T-helper 2 cell treated with Interferon-gamma antibody and Interleukin-4, amounts not matched to agents 5 μg/mL and 100 μg/mL, for 36 hours (primary cell): ENCODE data around the gene HECW1.
"Not testable (repeated sequence)": the region's sequence is repeated elsewhere in the genome, so short reads cannot be mapped to it uniquely, and the experiment has no call there.

ENCODE experiments used
- DNase-seq: peaks from one replicate; pipeline ENCODE4 v3.0.0; 2021; ENCODE audit warnings: low spot score
- H3K27ac Mint-ChIP-seq: one replicate; pipeline ENCODE4 v1.8.0; 2021; ENCODE audit warnings: mild to moderate bottlenecking, mixed read lengths
- H3K27me3 Mint-ChIP-seq: one replicate; pipeline ENCODE4 v1.8.0; 2021; ENCODE audit warnings: low read depth, mixed read lengths
- H3K36me3 Mint-ChIP-seq: one replicate; pipeline ENCODE4 v1.8.0; 2021; ENCODE audit warnings: low read depth, mixed read lengths
- H3K4me1 Mint-ChIP-seq: one replicate; pipeline ENCODE4 v1.8.0; 2021; ENCODE audit warnings: low read depth, mixed read lengths
- H3K4me3 Mint-ChIP-seq: one replicate; pipeline ENCODE4 v1.8.0; 2022; ENCODE audit warnings: mild to moderate bottlenecking, moderate library complexity, mixed read lengths
- H3K9me3 Mint-ChIP-seq: one replicate; pipeline ENCODE4 v1.8.0; 2021; ENCODE audit warnings: mixed read lengths

The HECW1 gene

DNA sequence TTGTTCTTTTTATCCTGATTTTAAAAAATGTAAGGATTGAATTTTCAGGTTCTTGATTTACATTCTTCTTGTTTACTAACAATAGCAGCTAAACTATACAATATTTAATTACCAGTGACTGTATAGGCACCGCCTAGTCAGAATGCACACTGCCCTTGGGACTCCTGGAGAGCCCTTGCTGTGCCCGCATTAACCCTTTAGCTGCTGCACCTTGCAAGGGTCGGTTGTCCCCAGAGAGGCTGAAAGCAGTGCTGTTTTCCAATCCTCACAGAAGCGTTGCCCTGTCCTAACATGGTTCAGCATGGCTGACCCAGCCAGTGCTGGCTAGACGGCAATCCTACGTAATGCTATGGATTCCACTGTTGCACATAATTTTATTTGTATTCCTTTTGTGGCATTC lies 102.6 kb downstream of the HECW1 start:
- no peak overlapping the region for H3K4me3 Mint-ChIP-seq
- peaks cover 6% of the 10 kb centered on the region for H3K27me3 Mint-ChIP-seq
- no peak for DNase-seq
- no peaks in the 10 kb centered on the region for H3K4me1 Mint-ChIP-seq
- H3K36me3 Mint-ChIP-seq = no peaks in the 10 kb centered on the region
- no peaks in the 10 kb centered on the region for H3K9me3 Mint-ChIP-seq
- no peak overlapping the region for H3K27ac Mint-ChIP-seq

DNA sequence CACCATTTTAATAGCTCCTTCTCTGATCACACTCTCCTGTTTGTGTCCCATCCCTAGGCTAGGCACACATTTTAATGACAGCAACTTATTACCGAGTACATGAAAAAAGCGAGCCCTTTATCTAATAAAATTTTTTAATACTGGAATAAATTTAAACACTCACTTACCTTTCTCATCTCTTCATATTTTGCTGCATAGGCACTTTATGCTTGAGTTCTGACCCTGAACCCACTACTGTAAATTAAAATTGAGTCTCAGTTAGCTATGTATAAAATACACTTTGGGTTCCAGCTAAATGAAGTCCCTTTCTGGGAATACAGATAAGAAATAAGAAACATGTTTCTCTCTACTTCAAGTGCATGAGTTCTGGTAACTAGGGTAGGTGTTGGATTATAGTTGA lies 104.6 kb downstream of the HECW1 start:
- H3K27ac Mint-ChIP-seq = no peak overlapping the region
- H3K4me1 Mint-ChIP-seq = no peaks in the 10 kb centered on the region
- H3K9me3 Mint-ChIP-seq = no peaks in the 10 kb centered on the region
- peaks cover 6% of the 10 kb centered on the region for H3K27me3 Mint-ChIP-seq
- DNase-seq = no peak
- H3K4me3 Mint-ChIP-seq = no peak overlapping the region
- H3K36me3 Mint-ChIP-seq = no peaks in the 10 kb centered on the region

DNA sequence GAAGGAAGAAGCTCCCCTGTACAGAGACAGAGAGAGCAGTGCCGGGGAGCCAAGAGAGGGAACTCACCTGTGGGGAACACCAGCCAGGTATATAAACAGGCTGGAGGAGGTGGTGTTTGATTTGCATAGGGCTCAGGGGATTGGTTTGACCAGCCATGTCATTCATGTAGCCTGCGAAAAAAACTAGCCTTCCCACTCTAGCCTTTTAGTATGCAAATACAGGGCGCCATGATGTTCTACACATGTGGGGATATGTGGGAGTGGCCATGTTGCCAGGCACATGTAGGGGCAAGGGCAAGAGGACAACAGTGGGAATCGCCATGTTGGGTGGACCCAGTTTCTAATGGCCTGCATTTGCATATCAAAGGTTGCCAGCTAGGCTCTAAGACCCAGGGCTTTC lies 106.5 kb downstream of the HECW1 start:
- not testable (repeated sequence) for DNase-seq, H3K4me3 Mint-ChIP-seq, H3K9me3 Mint-ChIP-seq, H3K4me1 Mint-ChIP-seq, H3K27me3 Mint-ChIP-seq, H3K27ac Mint-ChIP-seq, H3K36me3 Mint-ChIP-seq

DNA sequence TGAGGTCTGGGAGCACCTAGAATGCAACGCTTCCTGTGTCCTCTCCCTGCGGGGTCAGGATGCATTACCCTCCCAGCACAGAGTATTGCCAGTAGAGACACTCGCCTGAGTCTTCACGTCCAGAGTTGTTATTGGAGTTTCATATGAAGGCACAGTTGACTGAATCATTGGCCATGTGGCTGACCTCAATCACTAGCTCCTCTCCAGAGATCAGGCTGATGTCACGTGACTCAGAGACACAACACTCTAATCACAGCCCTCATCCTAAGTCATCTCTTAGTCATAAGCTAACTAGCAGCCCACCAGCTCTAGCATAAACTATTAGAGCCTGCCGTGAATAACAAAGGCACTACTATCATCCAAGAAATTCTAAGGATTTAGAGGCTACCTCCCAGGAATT lies 107.8 kb downstream of the HECW1 start:
- Mint-ChIP-seq H3K4me3 (no peak overlapping the region), H3K27ac (no peak overlapping the region), H3K4me1 (no peaks in the 10 kb centered on the region), H3K9me3 (no peaks in the 10 kb centered on the region), H3K36me3 (no peaks in the 10 kb centered on the region), H3K27me3 (peaks cover 4% of the 10 kb centered on the region)
- no peak for DNase-seq

DNA sequence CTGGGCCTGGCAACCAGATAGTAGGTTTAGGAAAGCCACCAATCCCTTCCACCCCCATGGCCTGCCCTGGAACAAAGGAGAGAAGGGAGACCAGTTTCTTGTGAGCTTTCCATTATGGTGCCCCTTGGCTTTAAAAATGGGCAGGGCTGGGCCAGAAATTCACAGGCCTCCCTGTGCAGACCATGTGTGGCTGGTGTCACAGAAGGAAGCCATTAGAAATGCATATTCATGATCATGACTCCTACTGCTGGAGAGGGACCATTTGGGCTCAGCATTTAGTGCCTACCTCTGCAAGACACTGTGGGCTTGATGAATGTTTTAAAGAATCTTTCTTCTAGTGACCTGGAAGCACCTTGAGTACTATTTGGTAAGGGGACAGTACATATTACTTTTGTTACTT lies 108.3 kb downstream of the HECW1 start:
- Mint-ChIP-seq H3K9me3 (no peaks in the 10 kb centered on the region), H3K27ac (no peak overlapping the region)

DNA sequence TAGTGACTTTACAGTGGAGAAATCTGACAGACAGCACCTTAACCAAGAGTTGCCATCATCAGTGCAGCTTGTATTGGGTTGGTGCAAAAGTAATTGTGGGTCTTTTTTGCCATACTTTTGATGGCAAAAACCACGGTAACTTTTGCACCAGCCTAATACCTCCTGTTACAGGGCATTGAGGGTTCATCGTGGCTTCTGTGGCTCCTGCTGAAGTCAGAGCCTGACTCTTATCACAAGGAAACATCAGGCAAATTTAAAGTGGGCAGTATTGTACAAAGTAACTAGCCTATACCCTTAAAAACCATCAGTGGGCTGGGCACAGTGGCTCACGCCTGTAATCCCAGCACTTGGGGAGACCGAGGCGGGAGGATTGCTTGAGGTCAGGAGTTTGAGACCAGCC lies 117.4 kb downstream of the HECW1 start:
- Mint-ChIP-seq H3K27ac (no peak overlapping the region), H3K36me3 (no peaks in the 10 kb centered on the region), H3K4me1 (no peaks in the 10 kb centered on the region), H3K27me3 (peaks cover 14% of the 10 kb centered on the region), H3K9me3 (no peaks in the 10 kb centered on the region), H3K4me3 (no peak overlapping the region)
- no peak for DNase-seq

More for the DNA sequence above, 108.3 kb downstream of the HECW1 start:
- DNase-seq = no peak
- Mint-ChIP-seq H3K4me1 (no peaks in the 10 kb centered on the region), H3K4me3 (no peak overlapping the region), H3K27me3 (peaks cover 4% of the 10 kb centered on the region), H3K36me3 (no peaks in the 10 kb centered on the region)

DNA sequence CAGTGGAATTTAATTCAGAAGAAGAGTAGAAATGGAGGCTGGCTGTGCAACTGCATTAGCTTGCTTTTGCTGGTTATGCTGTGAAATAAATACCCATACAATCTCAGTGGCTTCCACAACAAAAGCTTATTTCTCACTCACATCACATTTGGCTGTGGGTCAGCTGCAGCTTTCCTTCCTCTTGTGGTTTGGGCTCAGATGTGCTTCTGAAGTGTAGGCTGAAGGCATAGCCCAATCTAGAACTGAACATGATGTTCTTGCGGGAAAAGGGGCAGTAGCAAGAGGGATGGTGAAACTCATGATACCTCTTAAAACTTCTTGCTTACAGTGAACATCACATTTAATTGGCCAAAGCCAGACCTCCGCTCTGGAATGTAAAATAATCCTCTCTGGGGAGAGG lies 119.9 kb downstream of the HECW1 start:
- Mint-ChIP-seq H3K4me1 (no peaks in the 10 kb centered on the region), H3K9me3 (no peaks in the 10 kb centered on the region), H3K4me3 (no peak overlapping the region), H3K27me3 (peaks cover 15% of the 10 kb centered on the region), H3K36me3 (no peaks in the 10 kb centered on the region), H3K27ac (no peak overlapping the region)
- DNase-seq = no peak

DNA sequence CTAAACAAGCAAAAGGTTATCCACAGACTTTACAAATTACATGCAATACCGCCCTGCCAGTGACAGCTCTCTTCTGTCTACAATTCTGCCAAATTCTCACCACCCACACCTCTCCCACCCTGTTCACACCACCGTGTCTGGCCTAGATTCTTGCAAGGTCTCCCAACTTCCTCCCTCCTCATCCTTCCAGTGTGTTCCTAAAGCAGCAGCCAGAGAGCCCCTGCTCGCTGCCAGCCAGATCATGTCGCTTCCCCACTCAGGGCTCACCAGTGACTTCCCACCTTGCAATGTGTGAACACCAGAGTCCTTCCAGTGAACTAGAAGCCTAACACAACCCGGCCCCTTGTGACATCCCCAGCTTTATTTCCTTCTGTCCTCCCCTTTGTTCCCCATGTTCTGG lies 121.6 kb downstream of the HECW1 start:
- H3K36me3 Mint-ChIP-seq = no peaks in the 10 kb centered on the region
- no peak overlapping the region for H3K27ac Mint-ChIP-seq

DNA sequence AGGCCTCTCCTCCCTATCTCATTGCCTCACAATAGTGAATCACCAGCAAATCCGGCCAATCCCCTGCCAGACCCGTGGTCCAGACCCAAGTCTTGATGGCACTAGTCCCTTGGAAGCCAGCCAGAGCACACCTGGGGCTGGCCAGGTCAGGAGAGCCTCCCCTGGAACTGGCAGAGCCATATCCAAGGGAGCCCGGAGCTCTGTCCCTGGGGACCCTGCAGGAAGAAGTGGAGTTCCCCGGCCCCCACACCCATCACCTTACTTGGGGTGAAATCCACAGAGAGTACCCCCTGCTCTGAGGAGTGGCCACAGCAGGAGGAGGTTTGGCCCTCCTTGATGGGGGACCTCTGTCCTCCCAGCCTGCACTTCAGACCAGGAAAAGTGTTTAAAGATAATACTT lies 122.5 kb downstream of the HECW1 start:
- Mint-ChIP-seq H3K4me3 (no peak overlapping the region), H3K27ac (no peak overlapping the region), H3K36me3 (no peaks in the 10 kb centered on the region), H3K27me3 (peaks cover 10% of the 10 kb centered on the region), H3K9me3 (no peaks in the 10 kb centered on the region), H3K4me1 (no peaks in the 10 kb centered on the region)
- DNase-seq = no peak

More for the DNA sequence above, 121.6 kb downstream of the HECW1 start:
- H3K4me3 Mint-ChIP-seq = no peak overlapping the region
- H3K27me3 Mint-ChIP-seq = peaks cover 12% of the 10 kb centered on the region
- DNase-seq = no peak
- H3K9me3 Mint-ChIP-seq = no peaks in the 10 kb centered on the region
- no peaks in the 10 kb centered on the region for H3K4me1 Mint-ChIP-seq

DNA sequence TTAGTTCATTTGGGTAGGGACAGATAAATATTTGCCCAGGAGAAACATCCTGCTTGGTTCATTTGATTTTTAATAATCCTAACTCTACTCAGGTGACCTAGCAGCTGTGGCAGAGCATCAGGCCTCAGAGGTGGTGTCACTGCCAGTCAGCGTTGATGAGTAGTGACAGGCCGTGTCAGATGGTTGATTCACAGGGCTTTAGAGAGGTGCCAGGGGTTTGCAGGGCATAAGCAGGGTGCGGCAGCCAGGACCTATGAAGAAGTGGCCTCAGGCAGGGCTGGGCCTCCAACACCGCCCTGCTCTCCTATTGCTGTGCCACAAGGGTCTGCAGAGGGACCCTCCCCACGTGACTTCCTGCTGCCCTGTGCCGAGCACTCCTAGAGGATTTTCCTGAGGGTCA lies 128.1 kb downstream of the HECW1 start:
- H3K4me1 Mint-ChIP-seq = no peaks in the 10 kb centered on the region

DNA sequence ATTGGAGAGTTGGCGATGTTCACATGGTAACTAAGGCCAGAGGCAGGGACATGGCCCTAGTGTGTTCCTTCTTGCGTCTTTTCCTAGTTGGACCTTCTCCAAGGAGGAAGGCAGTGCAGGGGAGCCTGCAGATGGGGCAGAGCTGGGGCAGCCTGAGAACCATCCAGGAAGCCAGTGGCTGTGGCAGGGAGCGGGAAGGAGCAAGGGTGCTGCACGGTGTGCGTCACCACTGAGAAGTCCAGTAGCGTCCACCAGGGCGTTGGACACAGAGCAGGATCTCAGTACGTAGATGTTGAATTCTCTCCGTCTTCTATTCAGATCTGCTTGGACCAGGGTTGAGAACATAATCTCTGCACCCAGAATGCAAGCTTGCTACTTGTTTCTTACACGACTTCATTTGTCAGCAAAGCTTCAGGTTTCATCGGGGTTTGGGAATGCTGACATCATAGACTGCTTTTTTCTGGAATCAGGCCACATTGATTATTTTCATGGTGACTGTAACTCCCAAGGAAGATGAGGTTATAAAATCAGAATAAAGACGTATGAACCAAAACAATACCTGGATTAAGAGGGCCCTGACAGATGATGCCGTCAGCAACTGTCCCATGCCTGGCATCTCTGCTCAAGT lies 130.3 kb downstream of the HECW1 start:
- H3K27me3 Mint-ChIP-seq = peaks cover 4% of the 10 kb centered on the region
- no peak overlapping the region for H3K4me3 Mint-ChIP-seq
- no peak overlapping the region for H3K27ac Mint-ChIP-seq
- H3K36me3 Mint-ChIP-seq = no peaks in the 10 kb centered on the region
- no peak for DNase-seq
- no peaks in the 10 kb centered on the region for H3K4me1 Mint-ChIP-seq
- H3K9me3 Mint-ChIP-seq = no peaks in the 10 kb centered on the region

More for the DNA sequence above, 128.1 kb downstream of the HECW1 start:
- DNase-seq = no peak
- Mint-ChIP-seq H3K27me3 (peaks cover 4% of the 10 kb centered on the region), H3K36me3 (no peaks in the 10 kb centered on the region), H3K9me3 (no peaks in the 10 kb centered on the region), H3K27ac (no peak overlapping the region), H3K4me3 (no peak overlapping the region)

DNA sequence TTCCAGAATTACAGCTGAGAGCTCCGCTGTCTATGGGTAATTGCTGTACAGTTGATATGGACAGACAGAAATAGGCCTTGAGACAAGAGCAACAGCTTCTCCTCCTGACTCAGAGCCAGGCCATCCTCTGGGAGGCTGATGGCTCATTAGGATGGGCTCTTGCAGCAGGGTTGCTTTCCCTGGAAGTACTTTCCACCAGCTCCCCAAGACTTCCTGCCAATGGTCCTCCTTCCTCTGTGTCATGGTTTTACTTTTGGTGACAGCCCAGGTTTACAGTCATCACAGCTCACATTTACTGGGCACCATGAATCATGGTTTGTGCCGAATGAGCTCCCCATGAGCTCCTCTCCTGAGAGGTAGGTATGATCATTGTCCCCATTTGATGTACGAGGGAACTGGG lies 131.8 kb downstream of the HECW1 start:
- no peak for DNase-seq
- Mint-ChIP-seq H3K27me3 (peaks cover 2% of the 10 kb centered on the region), H3K4me3 (no peak overlapping the region), H3K27ac (no peak overlapping the region), H3K9me3 (no peaks in the 10 kb centered on the region), H3K36me3 (no peaks in the 10 kb centered on the region), H3K4me1 (no peaks in the 10 kb centered on the region)

DNA sequence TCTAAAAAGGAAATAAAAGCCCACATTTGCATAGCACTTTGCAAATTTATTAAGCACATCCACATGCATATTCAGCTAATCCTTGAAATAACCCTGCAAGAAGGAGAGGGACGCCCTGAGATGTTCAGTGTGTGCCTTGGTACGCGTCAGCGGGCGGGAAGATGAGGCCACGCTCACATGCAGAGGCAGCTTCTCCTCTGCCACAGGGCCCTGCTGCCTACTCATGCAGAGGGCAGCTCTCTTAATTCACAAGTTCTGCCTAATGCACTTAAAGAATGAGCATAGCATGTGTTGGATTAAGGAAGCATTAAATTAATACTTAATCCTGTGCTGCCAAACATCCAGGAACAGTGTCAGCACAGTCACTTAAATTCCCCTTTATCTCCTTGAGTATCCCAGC lies 132.3 kb downstream of the HECW1 start:
- Mint-ChIP-seq H3K27ac (no peak overlapping the region), H3K27me3 (peaks cover 2% of the 10 kb centered on the region), H3K9me3 (no peaks in the 10 kb centered on the region), H3K4me1 (no peaks in the 10 kb centered on the region), H3K36me3 (no peaks in the 10 kb centered on the region), H3K4me3 (no peak overlapping the region)
- DNase-seq = no peak

DNA sequence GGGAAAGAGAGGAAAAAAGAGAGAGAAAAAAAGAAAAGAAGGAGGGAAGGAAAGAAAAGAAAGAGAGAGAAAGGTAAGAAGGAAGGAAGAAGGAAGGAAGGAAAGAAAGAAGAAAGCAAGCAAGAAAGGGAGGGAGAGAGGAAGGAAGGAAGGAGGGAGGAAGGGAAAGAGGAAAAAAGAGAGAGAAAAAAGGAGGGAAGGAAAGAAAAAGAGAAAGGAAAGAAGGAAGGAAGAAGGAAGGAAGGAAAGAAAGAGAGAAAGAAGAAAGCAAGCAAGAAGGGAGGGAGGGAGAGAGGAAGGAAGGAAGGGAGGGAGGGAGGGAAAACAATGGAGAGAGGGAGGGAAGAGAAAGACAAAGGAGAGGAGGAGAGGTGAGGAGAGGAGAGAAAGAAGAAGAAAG lies 135.3 kb downstream of the HECW1 start:
- H3K9me3 Mint-ChIP-seq = no peaks in the 10 kb centered on the region
- no peaks in the 10 kb centered on the region for H3K27me3 Mint-ChIP-seq
- H3K4me1 Mint-ChIP-seq = no peaks in the 10 kb centered on the region
- no peak overlapping the region for H3K4me3 Mint-ChIP-seq
- no peak for DNase-seq
- H3K27ac Mint-ChIP-seq = no peak overlapping the region
- H3K36me3 Mint-ChIP-seq = no peaks in the 10 kb centered on the region

DNA sequence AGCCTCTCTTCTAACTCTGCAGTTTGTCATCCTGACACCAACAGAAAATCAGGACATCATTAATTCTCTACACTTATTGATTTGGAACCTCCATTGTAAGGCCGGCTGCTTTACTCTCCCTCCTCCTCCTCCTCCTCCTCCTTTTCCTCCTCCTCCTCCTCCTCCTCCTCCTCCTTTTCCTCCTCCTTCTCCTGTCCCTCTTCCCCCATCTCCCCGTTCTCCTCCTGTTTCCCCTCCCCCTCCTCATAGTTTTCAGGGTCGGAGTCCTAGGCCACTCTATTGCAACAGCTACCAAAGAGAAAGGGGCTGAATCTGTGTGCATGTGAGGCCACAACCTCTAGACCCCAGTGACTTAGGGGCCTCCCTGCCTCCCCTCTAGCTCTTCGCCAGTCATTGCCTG lies 136.1 kb downstream of the HECW1 start:
- Mint-ChIP-seq H3K4me3 (no peak overlapping the region), H3K36me3 (no peaks in the 10 kb centered on the region), H3K27me3 (no peaks in the 10 kb centered on the region), H3K9me3 (no peaks in the 10 kb centered on the region), H3K4me1 (no peaks in the 10 kb centered on the region), H3K27ac (no peak overlapping the region)
- no peak for DNase-seq
